B cell (primary cell): ENCODE data around the gene OLFM3. TPM values are rescaled to one million over a fixed set of nuclear protein-coding genes. Genes with fewer than 3 reads are reported as not detected.

Experiments used
- ATAC-seq: fragments of 200-7000 bp; cut with Tn5 transposase; one replicate; pipeline ENCODE4 v1.10.0; 2021; ENCODE audit warnings: low read depth, mild to moderate bottlenecking, moderate number of reproducible peaks, moderate library complexity
- CTCF ChIA-PET: fragments of 350-600 bp; sonication (Branson Sonifier 250); formaldehyde crosslinking; loops from one replicate; lab custom pipeline; 2021; ENCODE audit warnings: antibody characterized with exemption, inconsistent platforms; lab: Charles Lee
- POLR2A ChIA-PET: fragments of 350-600 bp; sonication (Branson Sonifier 250); formaldehyde crosslinking; loops from one replicate; lab custom pipeline; 2021; ENCODE audit warnings: antibody characterized with exemption; lab: Charles Lee
- DNase-seq: peaks from one replicate; pipeline ENCODE4 v3.0.0; 2013
- H2AFZ ChIP-seq: 2 replicates; pipeline ENCODE4 v1.6.1; 2012; ENCODE audit warnings: mild to moderate bottlenecking, low read depth, low read length; ENCODE audit not compliant: insufficient read depth, poor library complexity, severe bottlenecking
- H3K27ac ChIP-seq, 2 donors: 1 replicate in 1 of 2; 2 replicates in 1 of 2; pipeline ENCODE4 v1.5.1; 2012 to 2013; ENCODE audit warnings: low read length in 2 of 2, mild to moderate bottlenecking in 2 of 2, moderate library complexity in 1 of 2
- H3K27me3 ChIP-seq, 4 experiments: fragments of 200-600 bp in 1 of 4; sonication (generic) in 1 of 4; replicated peaks in 1 of 4; 1 replicate in 2 of 4; 2 replicates in 2 of 4; pipeline versions ENCODE4 v1.6.1 to v1.7.0; 2013 to 2016; ENCODE audit warnings: low read length in 3 of 4, mild to moderate bottlenecking in 2 of 4, mixed read lengths in 1 of 4, moderate library complexity in 1 of 4; ENCODE audit not compliant: insufficient read depth in 4 of 4, control insufficient read depth in 3 of 4; ENCODE audit errors: control extremely low read depth in 1 of 4
- H3K36me3 ChIP-seq, 2 experiments: replicated peaks in 1 of 2; 1 replicate in 1 of 2; 2 replicates in 1 of 2; pipeline versions ENCODE4 v1.6.1 to v1.7.1; 2013; ENCODE audit warnings: low read length in 1 of 2; ENCODE audit not compliant: insufficient read depth in 2 of 2, control insufficient read depth in 1 of 2; ENCODE audit errors: control extremely low read depth in 1 of 2, extremely low read depth in 1 of 2
- H3K4me1 ChIP-seq, 2 donors: fragments of 200-600 bp in 1 of 2; sonication (generic) in 1 of 2; 1 replicate in 1 of 2; 2 replicates in 1 of 2; pipeline versions ENCODE4 v1.5.1 to v1.6.1; 2013 to 2017; ENCODE audit warnings: low read length in 2 of 2; ENCODE audit not compliant: control insufficient read depth in 2 of 2, insufficient read depth in 2 of 2
- H3K4me2 ChIP-seq: replicated peaks from 2 replicates; pipeline ENCODE3; 2012; ENCODE audit warnings: mild to moderate bottlenecking, low read depth, low read length; ENCODE audit not compliant: poor library complexity, severe bottlenecking
- H3K4me3 ChIP-seq, 5 experiments: fragments of 200-600 bp in 1 of 5; sonication (generic) in 1 of 5; 1 replicate in 3 of 5; 2 replicates in 2 of 5; pipeline versions ENCODE4 v1.5.1 to v1.7.0; 2011 to 2016; ENCODE audit warnings: low read length in 4 of 5, mild to moderate bottlenecking in 4 of 5, low read depth in 2 of 5, control low read depth in 1 of 5, moderate library complexity in 1 of 5; ENCODE audit not compliant: insufficient read depth in 1 of 5; ENCODE audit errors: control extremely low read depth in 1 of 5, extremely low read depth in 1 of 5
- H3K79me2 ChIP-seq: fragments of 200-600 bp; sonication (generic); one replicate; pipeline ENCODE4 v1.6.0; 2016; ENCODE audit warnings: low read length; ENCODE audit not compliant: control insufficient read depth, insufficient read depth
- H3K9ac ChIP-seq: fragments of 200-600 bp; sonication (generic); 2 replicates; pipeline ENCODE4 v1.6.1; 2017; ENCODE audit warnings: mild to moderate bottlenecking, low read length, moderate library complexity
- H3K9me3 ChIP-seq, 3 donors: one replicate each; pipeline versions ENCODE4 v1.6.1 to v1.7.1; 2013; ENCODE audit warnings: low read length in 2 of 3; ENCODE audit not compliant: control insufficient read depth in 2 of 3, insufficient read depth in 1 of 3; ENCODE audit errors: control extremely low read depth in 1 of 3
- H4K20me1 ChIP-seq: 2 replicates; pipeline ENCODE4 v1.6.0; 2012; ENCODE audit warnings: mild to moderate bottlenecking, low read length; ENCODE audit not compliant: insufficient read depth, control insufficient read depth, poor library complexity, severe bottlenecking
- H3K27ac Mint-ChIP-seq: one replicate; pipeline ENCODE4 v1.8.0; 2021; ENCODE audit warnings: mixed read lengths
- H3K27me3 Mint-ChIP-seq: one replicate; pipeline ENCODE4 v1.8.0; 2021; ENCODE audit warnings: mixed read lengths
- H3K4me1 Mint-ChIP-seq: one replicate; pipeline ENCODE4 v1.8.0; 2021; ENCODE audit warnings: mixed read lengths
- H3K4me3 Mint-ChIP-seq: one replicate; pipeline ENCODE4 v1.8.0; 2021; ENCODE audit warnings: mixed read lengths
- H3K9me3 Mint-ChIP-seq: one replicate; pipeline ENCODE4 v1.8.0; 2022; ENCODE audit warnings: mixed read lengths; ENCODE audit not compliant: insufficient read depth
- EZH2 ChIP-seq: IDR thresholded peaks from 2 replicates; pipeline ENCODE4 v1.6.1; 2012; ENCODE audit warnings: borderline replicate concordance, low read depth, mild to moderate bottlenecking, moderate library complexity, low read length; ENCODE audit not compliant: insufficient read depth, poor library complexity, severe bottlenecking
- WGBS: methylation state at CpG from one replicate; pipeline ENCODE4 v1.1.5; 2013; ENCODE audit warnings: missing lambda C conversion rate; ENCODE audit not compliant: insufficient coverage; 5-methylcytosine and 5-hydroxymethylcytosine counted together
- intact Hi-C: fragments of 100-400 bp; cut with micrococcal nuclease; formaldehyde crosslinking; loops from one replicate; pipeline ENCODE4 v1.10.0; 2022
- polyA plus RNA-seq: library from polyadenylated mRNA; depleted of rRNA; stranded (reverse); fragments of >200 nt; gene quantifications from 2 replicates; pipeline ENCODE4 v1.2.3, GENCODE V29; 2012
- total RNA-seq, 2 donors: library from RNA; stranded (reverse); fragments of 120-200 nt in 1 of 2; gene quantifications; 1 replicate in 1 of 2; 2 replicates in 1 of 2; pipeline versions ENCODE4 v1.2.3 to v1.2.4, GENCODE V29; 2013 to 2022
- TF ChIP-seq, protein P1 (sequence below): fragments of 200-600 bp; IDR thresholded peaks from one replicate; pipeline ENCODE4 v1.8.0; 2022; ENCODE audit warnings: antibody characterized with exemption, mild to moderate bottlenecking

The OLFM3 gene
- total and polyA plus RNA-seq, 2 donors (not counting 1 experiment from before 2014, with no cell fraction given): not detected

DNA sequence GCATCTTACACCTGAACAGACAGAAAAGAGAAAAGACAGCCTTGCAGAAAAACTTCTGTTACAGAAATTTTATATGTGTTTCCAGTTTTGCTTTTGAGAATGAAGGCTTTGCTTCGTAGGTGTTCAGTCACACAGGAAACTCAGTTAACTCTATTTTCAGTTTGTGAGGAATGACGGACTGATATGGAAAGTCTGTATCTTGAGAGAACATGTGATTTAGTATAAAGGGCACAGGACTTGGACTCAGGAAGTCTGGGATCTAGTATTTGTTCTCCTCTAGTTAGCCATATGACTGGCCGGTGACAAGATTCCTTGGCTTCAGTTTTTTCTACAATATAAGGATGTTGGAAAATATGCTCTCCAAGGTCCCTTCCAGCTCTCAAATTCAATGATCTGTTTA is 149.1 kb downstream of the OLFM3 start:
- Histone ChIP-seq H3K4me3 (no peak overlapping the region), H3K79me2 (no peaks in the 10 kb centered on the region), H3K4me2 (no peak overlapping the region), H2AFZ (no peak overlapping the region), H3K27me3 (peaks cover 0 to 5% (median 0%) of the 10 kb centered on the region in 4 experiments), H4K20me1 (no peaks in the 10 kb centered on the region), H3K9me3 (no peaks in the 10 kb centered on the region), H3K36me3 (no peaks in the 10 kb centered on the region), H3K9ac (no peak overlapping the region), H3K27ac (no peak overlapping the region), H3K4me1 (no peaks in the 10 kb centered on the region)
- ATAC-seq: no peak
- ChIA-PET CTCF (no interaction called here), POLR2A (no interaction called here)
- Mint-ChIP-seq H3K27ac (no peak overlapping the region), H3K9me3 (no peaks in the 10 kb centered on the region), H3K4me3 (no peak overlapping the region), H3K4me1 (no peaks in the 10 kb centered on the region), H3K27me3 (no peaks in the 10 kb centered on the region)
- no peak for TF ChIP-seq EZH2
- TF ChIP-seq, protein P1, sequence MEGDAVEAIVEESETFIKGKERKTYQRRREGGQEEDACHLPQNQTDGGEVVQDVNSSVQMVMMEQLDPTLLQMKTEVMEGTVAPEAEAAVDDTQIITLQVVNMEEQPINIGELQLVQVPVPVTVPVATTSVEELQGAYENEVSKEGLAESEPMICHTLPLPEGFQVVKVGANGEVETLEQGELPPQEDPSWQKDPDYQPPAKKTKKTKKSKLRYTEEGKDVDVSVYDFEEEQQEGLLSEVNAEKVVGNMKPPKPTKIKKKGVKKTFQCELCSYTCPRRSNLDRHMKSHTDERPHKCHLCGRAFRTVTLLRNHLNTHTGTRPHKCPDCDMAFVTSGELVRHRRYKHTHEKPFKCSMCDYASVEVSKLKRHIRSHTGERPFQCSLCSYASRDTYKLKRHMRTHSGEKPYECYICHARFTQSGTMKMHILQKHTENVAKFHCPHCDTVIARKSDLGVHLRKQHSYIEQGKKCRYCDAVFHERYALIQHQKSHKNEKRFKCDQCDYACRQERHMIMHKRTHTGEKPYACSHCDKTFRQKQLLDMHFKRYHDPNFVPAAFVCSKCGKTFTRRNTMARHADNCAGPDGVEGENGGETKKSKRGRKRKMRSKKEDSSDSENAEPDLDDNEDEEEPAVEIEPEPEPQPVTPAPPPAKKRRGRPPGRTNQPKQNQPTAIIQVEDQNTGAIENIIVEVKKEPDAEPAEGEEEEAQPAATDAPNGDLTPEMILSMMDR: no peak
- no peak for DNase-seq
- intact Hi-C loops: no loop called here
- 86% methylated on average over 2 of the region's 3 CpGs for WGBS

DNA sequence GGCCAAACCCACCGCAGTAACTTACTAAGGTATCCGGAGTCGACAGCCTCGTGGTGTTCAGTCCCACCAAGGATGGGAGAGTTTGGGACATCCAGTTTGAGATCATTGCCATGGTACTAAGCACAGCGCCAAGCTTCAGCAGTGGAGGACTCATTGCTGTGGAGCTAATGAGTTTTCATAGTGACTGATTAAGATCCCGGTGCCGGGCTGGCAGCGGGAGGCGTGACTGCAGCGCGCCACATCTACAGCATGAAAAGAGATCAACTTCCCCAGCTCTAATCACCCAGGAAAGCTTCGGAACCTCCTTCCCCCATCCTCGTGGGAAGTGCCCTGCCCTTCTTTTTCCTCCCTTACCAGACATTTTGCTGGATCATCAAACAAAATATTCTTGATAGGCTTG is 149.9 kb downstream of the OLFM3 start:
- DNase-seq (no peak), ATAC-seq (no peak)
- Histone ChIP-seq H3K4me2 (no peak overlapping the region), H3K9ac (no peak overlapping the region), H3K4me1 (no peaks in the 10 kb centered on the region), H3K79me2 (no peaks in the 10 kb centered on the region), H3K27me3 (peaks cover 0 to 5% (median 0%) of the 10 kb centered on the region in 4 experiments), H3K9me3 (peaks cover 0 to 4% (median 0%) of the 10 kb centered on the region in 3 donors), H3K4me3 (no peak overlapping the region), H3K27ac (no peak overlapping the region), H3K36me3 (no peaks in the 10 kb centered on the region), H4K20me1 (no peaks in the 10 kb centered on the region), H2AFZ (no peak overlapping the region)
- 61% methylated on average over 11 of the region's 13 CpGs for WGBS
- intact Hi-C loops: no loop called here
- Mint-ChIP-seq H3K4me3 (no peak overlapping the region), H3K27me3 (no peaks in the 10 kb centered on the region), H3K4me1 (no peaks in the 10 kb centered on the region), H3K27ac (no peak overlapping the region), H3K9me3 (no peaks in the 10 kb centered on the region)
- TF ChIP-seq, protein P1: no peak
- no peak for TF ChIP-seq EZH2
- ChIA-PET CTCF (no interaction called here), POLR2A (no interaction called here)
